ENCODE data around the gene SCN5A.

The SCN5A gene

GRCh38 chr3:38541806-38542205 is 107.7 kb downstream of the SCN5A start:
- no peak for DNase-seq (ENCODE audit: low spot score)

GRCh38 chr3:38538773-38539353 is 110.6 kb downstream of the SCN5A start:
- no peak for DNase-seq (ENCODE audit: low spot score)

- DNase-seq (ENCODE audit: low spot score), result no peak
Measured at GRCh38 chr3:38536671-38537070, 112.8 kb downstream of the SCN5A start.

- no peak for DNase-seq (ENCODE audit: low spot score)
Measured at GRCh38 chr3:38534604-38535003, 114.9 kb downstream of the SCN5A start.

- no peak for DNase-seq (ENCODE audit: low spot score)
Measured at GRCh38 chr3:38534180-38534579, 115.3 kb downstream of the SCN5A start.

- DNase-seq (ENCODE audit: low spot score), result no peak
Measured at GRCh38 chr3:38533285-38533976, 116.1 kb downstream of the SCN5A start.

- no peak for DNase-seq (ENCODE audit: low spot score)
Measured at GRCh38 chr3:38532529-38532928, 117.0 kb downstream of the SCN5A start.

GRCh38 chr3:38528457-38528856 is 121.0 kb downstream of the SCN5A start:
- no peak for DNase-seq (ENCODE audit: low spot score)

- no peak for DNase-seq (ENCODE audit: low spot score)
Measured at GRCh38 chr3:38526792-38527191, 122.7 kb downstream of the SCN5A start.

- DNase-seq (ENCODE audit: low spot score), result no peak
Measured at GRCh38 chr3:38524141-38524739, 125.2 kb downstream of the SCN5A start.

- DNase-seq (ENCODE audit: low spot score), result no peak
Measured at GRCh38 chr3:38522002-38522401, 127.5 kb downstream of the SCN5A start.

- peak; percentile 73 for DNase-seq (ENCODE audit: low spot score)
Measured at GRCh38 chr3:38521391-38521987, 128.0 kb downstream of the SCN5A start.

- no peak for DNase-seq (ENCODE audit: low spot score)
Measured at GRCh38 chr3:38519651-38520050, 129.8 kb downstream of the SCN5A start.

- DNase-seq (ENCODE audit: low spot score), result no peak
Measured at GRCh38 chr3:38519000-38519399, 130.5 kb downstream of the SCN5A start.

- DNase-seq (ENCODE audit: low spot score), result no peak
Measured at GRCh38 chr3:38516669-38517068, 132.8 kb downstream of the SCN5A start.

GRCh38 chr3:38515367-38515766 is 134.1 kb downstream of the SCN5A start:
- no peak for DNase-seq (ENCODE audit: low spot score)

GRCh38 chr3:38511546-38511945 is 137.9 kb downstream of the SCN5A start:
- no peak for DNase-seq (ENCODE audit: low spot score)

GRCh38 chr3:38510631-38511030 is 138.9 kb downstream of the SCN5A start:
- no peak for DNase-seq (ENCODE audit: low spot score)

- DNase-seq (ENCODE audit: low spot score), result no peak
Measured at GRCh38 chr3:38509732-38510131, 139.8 kb downstream of the SCN5A start.

- DNase-seq (ENCODE audit: low spot score), result no peak
Measured at GRCh38 chr3:38507120-38507519, 142.4 kb downstream of the SCN5A start.

- DNase-seq (ENCODE audit: low spot score), result no peak
Measured at GRCh38 chr3:38500688-38501417, 148.6 kb downstream of the SCN5A start.

All from GM03348 (cell line).